ENCODE data around the gene MYEF2. TPM values are rescaled to one million over a fixed set of nuclear protein-coding genes. Genes with fewer than 3 reads are reported as not detected.

MYEF2 gene
- total and polyA plus RNA-seq, 7 donors, result 2.4 to 80.4 (median 21.8) TPM

- H3K27me3 ChIP-seq, result no peaks in the 10 kb centered on the region
- H3K27ac ChIP-seq, result no peak overlapping the region
- WGBS, 2 donors, result 75 to 81% methylated on average over 3 of the region's 3 CpGs
- no peak for TF ChIP-seq POLR2A (IDR thresholded peaks at IDR 0.05)
- no peak for TF ChIP-seq EP300 (IDR thresholded peaks at IDR 0.05)
- TF ChIP-seq CTCF (IDR thresholded peaks at IDR 0.05), result no peak
- no peak for TF ChIP-seq POLR2AphosphoS5 (IDR thresholded peaks at IDR 0.05)
- H3K9me3 ChIP-seq, result no peaks in the 10 kb centered on the region
- H3K36me3 ChIP-seq, result no peaks in the 10 kb centered on the region
- intact Hi-C loops (cut with DNase I), result no loop called here
- H3K4me3 ChIP-seq, result no peak overlapping the region
- H3K4me1 ChIP-seq, result no peaks in the 10 kb centered on the region
- no peak for DNase-seq
These were observed 7.4 kb upstream of the MYEF2 start for GRCh38 chr15:48185529-48185928.

GRCh38 chr15:48182749-48183148 lies 4.7 kb upstream of the MYEF2 start:
- 62 to 69% methylated on average over 2 of the region's 2 CpGs for WGBS, 2 donors
- Histone ChIP-seq H3K4me3 (no peak overlapping the region), H3K36me3 (no peaks in the 10 kb centered on the region), H3K27me3 (no peaks in the 10 kb centered on the region), H3K9me3 (no peaks in the 10 kb centered on the region), H3K4me1 (no peaks in the 10 kb centered on the region), H3K27ac (no peak overlapping the region)
- no peak for DNase-seq
- intact Hi-C loops (cut with DNase I), result no loop called here
- TF ChIP-seq POLR2AphosphoS5 (IDR thresholded peaks at IDR 0.05), result no peak
- no peak for TF ChIP-seq EP300 (IDR thresholded peaks at IDR 0.05)
- TF ChIP-seq POLR2A (IDR thresholded peaks at IDR 0.05), result no peak
- no peak for TF ChIP-seq CTCF (IDR thresholded peaks at IDR 0.05)

GRCh38 chr15:48178648-48178931 lies 495 bp upstream of the MYEF2 start:
- Histone ChIP-seq H3K27ac (peak overlapping the region in 3 of 4 donors; percentile 89 to 94 (median 91)), H3K27me3 (no peaks in the 10 kb centered on the region), H3K36me3 (no peaks in the 10 kb centered on the region), H3K4me1 (peaks cover 0 to 14% (median 2%) of the 10 kb centered on the region in 4 donors), H3K9me3 (no peaks in the 10 kb centered on the region), H3K4me3 (peak overlapping the region; percentile 61 to 75 (median 68))
- intact Hi-C loops (cut with DNase I), result loop anchor here (5.0 kb wide), 1 partner anchor 154 kb away; the partner anchor contains the start of gene DUT
- DNase-seq, result no peak
- TF ChIP-seq POLR2A (IDR thresholded peaks at IDR 0.05) (no peak), CTCF (IDR thresholded peaks at IDR 0.05) (no peak), POLR2AphosphoS5 (IDR thresholded peaks at IDR 0.05) (no peak), EP300 (IDR thresholded peaks at IDR 0.05) (no peak)
- WGBS, 2 donors, result 91 to 94% methylated on average over 1 of the region's 1 CpG

GRCh38 chr15:48177383-48177765 lies 721 bp downstream of the MYEF2 start:
- Histone ChIP-seq H3K27ac (peak overlapping the region; percentile 84 to 94 (median 90)), H3K4me1 (peaks cover 0 to 14% (median 2%) of the 10 kb centered on the region in 4 donors), H3K36me3 (no peaks in the 10 kb centered on the region), H3K9me3 (no peaks in the 10 kb centered on the region), H3K4me3 (peak overlapping the region; percentile 61 to 75 (median 68)), H3K27me3 (no peaks in the 10 kb centered on the region)
- TF ChIP-seq CTCF (IDR thresholded peaks at IDR 0.05) (no peak), POLR2AphosphoS5 (IDR thresholded peaks at IDR 0.05) (peak in 1 of 4 donors; percentile 5)
- 2 to 4% methylated on average over 10 of the region's 10 CpGs for WGBS, 2 donors
- DNase-seq, result no peak
- intact Hi-C loops (cut with DNase I), result loop anchor here (5.0 kb wide), 1 partner anchor 155 kb away; the partner anchor contains the start of gene DUT

GRCh38 chr15:48176957-48177356 lies 1.1 kb downstream of the MYEF2 start:
- Histone ChIP-seq H3K4me1 (peaks cover 0 to 14% (median 2%) of the 10 kb centered on the region in 4 donors), H3K27me3 (no peaks in the 10 kb centered on the region), H3K4me3 (peak overlapping the region; percentile 61 to 75 (median 68)), H3K9me3 (no peaks in the 10 kb centered on the region), H3K36me3 (no peaks in the 10 kb centered on the region), H3K27ac (peak overlapping the region; percentile 84 to 94 (median 90))
- 66 to 71% methylated on average over 2 of the region's 2 CpGs for WGBS, 2 donors
- TF ChIP-seq POLR2A (IDR thresholded peaks at IDR 0.05) (no peak), EP300 (IDR thresholded peaks at IDR 0.05) (no peak), CTCF (IDR thresholded peaks at IDR 0.05) (no peak), POLR2AphosphoS5 (IDR thresholded peaks at IDR 0.05) (no peak)
- no peak for DNase-seq
- intact Hi-C loops (cut with DNase I), result loop anchor here (5.0 kb wide), 1 partner anchor 155 kb away; the partner anchor contains the start of gene DUT
